GM18868 (cell line): ENCODE data around the gene LBHD1.
"Not testable (repeated sequence)": the region's sequence is repeated elsewhere in the genome, so short reads cannot be mapped to it uniquely, and the experiment has no call there.

Experiments
- ATAC-seq: cut with Tn5 transposase; IDR thresholded peaks from one replicate; pipeline ENCODE4 v1.9.1; 2021; ENCODE audit warnings: mild to moderate bottlenecking, moderate library complexity; ENCODE audit not compliant: unreplicated experiment

LBHD1 gene

DNA sequence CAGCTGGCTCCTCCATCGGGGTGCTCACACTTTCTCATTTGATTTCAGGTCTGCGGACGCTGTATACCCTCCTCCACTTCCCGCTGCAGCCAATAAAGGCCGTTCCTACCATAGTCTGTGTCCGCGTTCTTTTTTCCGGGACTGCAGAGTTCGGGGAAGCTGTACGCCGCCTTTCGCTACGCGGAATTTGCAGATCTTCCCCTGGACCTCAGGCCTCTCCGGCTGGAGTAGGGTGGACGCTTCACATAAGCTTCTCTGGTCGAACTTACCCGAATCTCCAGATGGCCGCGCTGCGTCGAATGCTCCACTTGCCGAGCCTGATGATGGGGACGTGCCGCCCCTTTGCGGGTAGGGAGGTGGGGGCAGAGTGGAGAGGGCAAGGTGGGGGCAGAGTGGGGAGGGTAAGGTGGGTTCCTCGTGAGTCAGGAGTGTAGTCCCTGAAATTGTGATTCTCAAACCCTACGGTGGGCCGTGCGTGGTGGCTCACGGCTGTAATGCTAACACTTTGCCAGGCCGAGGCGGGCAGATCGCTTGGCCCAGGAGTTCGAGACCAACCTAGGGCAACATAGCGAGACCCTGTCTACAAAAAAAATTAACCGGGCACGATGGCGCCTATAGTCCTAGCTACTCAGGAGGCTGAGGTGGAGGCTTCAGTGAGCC is 6.3 kb downstream of the LBHD1 start:
- peak; percentile 4 for ATAC-seq

DNA sequence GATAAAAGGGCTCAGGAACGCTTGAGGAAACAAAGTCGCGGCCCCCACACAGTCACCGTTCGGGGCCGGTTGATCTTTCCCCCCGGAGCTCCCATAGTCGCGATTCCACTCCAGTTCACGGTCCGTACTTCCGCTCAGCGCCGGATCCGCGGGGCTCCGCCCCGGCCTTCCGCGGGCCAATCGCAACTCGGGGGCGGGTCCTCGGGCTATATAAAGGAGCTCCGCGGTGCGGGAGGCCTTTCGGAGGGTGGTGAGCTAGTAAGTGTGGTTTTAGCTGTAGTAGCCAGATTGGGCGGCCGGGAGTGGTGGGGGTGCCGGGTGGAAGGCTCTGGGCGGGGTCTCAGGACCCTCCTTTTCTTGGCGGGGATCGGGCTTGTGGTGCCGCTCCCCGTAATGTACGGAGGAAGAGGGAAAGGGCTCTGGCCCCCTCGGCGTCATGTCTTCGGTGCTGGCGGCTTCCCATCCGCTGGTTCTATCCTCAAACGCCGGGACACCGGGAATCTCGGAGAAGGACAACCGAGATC is 6.9 kb downstream of the LBHD1 start, which contains the start of the genes C11orf98 and CSKMT:
Gene C11orf98 (minus strand): TSS at position 136 of the 524 bp plus-strand sequence. CDS start 41 bp downstream, at position 95.
Gene CSKMT (plus strand): TSS at position 238 of the 524 bp plus-strand sequence. CDS start 568 bp downstream, outside the sequence.
- peak; percentile 81 for ATAC-seq

DNA sequence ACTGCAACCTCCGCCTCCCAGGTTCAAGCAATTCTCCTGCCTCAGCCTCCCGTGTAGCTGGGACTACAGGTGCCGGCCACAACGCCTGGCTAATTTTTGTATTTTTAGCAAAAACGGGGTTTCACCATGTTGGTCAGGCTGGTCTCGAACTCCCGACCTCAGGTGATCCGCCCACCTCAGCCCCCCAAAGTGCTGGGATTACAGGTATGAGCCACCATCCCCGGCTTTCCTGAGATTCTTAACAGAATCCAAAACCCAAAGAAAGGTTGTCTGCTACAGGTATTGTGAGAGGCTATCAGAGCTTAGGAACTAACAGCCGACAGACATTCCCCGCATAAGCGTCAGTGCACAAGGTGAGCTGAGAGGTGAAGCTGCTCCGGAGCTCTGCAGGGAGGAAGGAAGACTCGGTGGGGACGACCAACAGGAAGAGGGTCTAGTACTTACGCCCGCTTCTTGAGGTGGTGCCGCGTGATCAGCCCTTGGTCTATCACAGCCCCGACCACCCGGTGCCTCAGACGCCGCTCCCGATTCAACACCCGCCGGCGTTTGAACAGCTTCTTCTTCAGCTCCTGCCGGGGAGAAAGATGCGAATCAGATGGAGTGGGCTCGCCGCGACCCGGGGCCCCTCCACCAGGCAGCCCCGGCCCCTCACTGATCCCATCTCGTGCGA is 7.5 kb downstream of the LBHD1 start:
- ATAC-seq, result peak; percentile 27

DNA sequence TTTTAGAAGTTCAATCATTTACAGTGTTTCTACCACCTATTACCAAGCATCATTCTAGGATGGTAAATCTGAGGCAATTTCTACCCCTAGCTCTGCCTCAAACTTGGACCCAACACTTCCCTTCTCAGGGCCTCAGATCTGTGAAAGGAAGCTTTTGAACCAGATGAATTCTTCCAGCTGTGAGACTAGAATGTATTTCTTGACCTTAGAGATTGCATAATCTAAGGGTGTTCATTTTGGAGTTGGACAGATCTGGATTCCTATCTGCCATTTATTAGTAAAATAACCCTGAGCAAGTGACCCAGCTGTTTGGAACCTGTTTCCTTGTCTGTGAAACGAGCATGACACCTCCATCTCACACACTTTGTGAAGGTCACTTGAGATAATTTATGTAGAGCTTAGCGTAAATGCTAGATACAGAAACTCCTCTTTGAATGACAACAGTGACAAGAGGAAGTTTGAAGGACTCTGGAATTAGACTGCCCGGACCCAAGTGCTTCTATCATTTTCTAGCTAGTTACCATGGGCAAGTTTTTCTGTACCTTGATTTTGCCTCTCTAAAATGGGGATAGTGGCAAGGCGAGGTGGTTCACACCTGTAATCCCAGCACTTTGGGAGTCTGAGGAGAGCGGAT is 15.2 kb downstream of the LBHD1 start:
- no peak for ATAC-seq

DNA sequence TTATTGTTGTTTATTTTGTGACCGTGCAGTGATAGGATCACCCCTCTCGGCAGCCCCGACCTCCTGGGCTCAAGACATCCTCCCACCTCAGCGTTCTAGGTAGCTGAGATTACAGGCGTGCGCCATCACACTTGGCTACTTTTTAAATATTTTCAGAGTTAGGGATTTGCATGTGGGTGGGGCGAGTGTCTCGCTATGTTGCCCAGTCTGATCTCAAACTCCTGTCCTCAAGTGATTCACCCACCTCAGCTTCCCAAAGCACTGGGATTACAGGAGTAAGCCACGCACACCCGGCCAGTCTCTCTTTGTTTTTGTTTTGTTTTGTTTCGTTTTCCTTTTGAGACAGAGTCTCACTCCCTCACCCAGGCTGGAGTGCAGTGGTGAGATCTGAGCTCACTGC is 17.8 kb downstream of the LBHD1 start:
- ATAC-seq, result no peak

DNA sequence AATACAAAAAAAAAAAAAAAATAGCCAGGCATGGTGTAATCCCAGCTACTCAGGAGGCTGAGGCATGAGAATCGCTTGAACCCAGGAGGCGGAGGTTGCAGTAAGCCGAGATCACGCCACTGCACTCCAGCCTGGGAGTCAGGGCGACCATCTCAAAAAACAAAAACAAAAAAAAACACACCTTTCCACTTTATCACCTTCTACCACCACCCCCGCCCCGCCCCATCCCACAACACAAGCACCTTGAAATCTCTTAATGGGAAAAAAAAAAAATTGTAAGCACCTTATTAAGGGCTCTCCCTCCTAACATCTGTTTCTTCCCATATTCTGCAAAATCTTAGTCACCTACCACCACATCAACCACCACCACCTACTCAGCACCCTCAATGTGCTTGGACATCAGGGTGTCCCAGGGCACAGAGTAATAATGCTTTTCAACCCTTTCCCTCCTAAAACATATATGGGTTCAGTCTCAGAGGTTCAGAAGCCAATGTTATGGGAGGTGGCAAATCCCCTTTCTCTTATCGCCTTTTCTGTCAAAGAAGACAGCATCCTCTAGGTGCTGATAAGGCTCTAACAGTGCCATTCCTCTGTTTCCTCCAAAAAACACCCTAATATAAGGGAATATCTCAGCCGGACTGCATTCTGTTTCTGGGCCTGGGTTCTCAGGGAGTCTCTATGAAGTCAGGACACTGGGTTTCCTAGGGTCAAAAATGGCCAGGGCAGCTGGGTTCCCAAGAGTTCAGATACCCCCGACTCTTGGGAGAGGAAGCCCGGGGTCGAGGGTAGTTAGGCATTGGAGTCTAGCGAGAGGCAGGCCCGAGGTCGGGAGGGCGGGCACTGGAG is 19.7 kb downstream of the LBHD1 start:
- ATAC-seq, result no peak

DNA sequence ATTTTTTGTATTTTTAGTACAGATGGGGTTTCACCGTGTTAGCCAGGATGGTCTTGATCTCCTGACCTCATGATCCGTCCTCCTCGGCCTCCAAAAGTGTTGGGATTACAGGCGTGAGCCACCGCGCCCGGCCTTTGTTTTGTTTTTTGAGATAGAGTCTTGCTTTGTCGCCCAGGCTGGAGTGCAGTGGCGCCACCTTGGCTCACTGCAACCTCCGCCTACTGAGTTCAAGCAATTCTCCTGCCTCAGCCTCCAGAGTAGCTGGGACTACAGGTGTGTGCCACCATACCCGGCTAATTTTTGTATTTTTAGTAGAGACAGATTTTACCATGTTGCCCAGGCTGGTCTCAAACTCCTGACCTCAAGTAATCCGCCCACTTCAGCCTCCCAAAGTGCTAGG is 21.8 kb downstream of the LBHD1 start:
- not testable (repeated sequence) for ATAC-seq

DNA sequence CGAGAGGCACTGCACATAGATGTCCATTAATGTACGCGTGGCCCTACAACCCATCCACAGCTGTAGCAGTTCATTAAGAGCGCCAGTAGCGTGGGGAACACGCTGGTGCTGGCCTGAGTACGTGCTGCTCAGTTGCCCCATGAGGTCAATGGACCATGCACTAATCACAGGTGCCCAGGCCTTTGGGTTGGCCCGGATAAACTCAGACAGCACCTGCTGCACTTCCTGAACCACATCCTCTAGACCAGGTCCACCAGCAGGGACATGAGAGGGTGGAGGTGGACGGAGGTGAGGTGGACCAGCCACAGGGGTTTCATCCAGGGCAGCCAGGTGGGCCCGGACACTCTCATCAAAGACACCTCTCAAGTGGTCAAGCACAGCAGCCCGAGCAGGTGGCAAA is 22.6 kb downstream of the LBHD1 start:
- no peak for ATAC-seq

DNA sequence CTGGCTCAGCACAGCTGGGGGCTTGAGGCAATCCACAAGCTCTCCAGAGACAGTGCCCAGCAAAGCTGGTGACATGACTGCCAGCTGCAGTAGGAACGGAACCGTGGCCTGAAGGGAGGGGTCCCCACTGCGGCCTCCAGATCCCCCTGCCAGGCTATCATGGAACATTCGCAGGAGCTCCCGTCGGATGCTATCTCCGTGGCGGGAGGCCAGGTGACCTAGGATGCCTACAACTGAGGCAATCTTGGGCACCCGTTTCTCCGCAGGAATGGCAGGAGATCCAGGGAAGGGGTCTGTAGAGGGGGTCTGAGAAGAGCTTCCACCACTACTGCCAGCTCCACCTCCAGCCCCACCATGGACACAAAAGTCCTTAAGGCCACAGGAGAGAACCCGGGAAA is 23.1 kb downstream of the LBHD1 start:
- no peak for ATAC-seq

DNA sequence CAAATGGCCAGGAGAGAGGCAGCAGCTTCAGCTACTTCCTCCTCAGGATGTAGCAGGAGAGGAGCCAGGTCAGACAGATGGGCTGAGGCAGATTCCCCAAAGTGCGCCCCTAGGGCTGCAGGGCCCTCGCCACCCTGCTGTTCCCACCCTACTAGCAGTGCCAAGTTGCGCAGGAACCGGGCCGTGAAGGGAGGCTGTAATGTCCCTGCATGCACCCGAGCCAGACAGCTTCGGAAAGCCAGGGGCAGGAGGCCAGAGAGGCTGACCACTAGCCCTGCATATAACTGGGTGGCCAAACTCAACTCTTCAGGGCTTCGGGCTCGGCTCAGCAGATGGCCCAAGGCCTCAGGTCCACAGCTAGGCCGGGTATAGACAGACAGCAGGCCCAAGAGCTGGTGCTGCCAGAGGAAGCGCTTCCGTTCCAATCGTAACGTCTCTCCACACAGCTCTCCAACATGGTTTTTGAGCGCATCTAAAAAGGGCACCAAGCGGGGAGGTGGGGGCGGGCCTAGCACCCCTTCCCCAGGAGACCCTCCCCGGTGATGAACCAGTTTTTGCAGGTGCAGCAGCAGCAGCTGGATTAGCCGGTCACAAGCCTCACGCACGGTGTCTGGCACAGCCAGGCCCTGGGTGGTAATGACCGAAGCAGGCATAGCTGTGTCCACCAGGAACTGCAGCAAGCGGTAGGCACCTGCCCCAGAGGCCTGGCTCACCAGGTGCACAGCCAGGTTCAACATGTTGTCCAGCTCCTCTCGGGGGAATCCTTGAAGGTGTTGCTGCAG is 23.7 kb downstream of the LBHD1 start:
- no peak for ATAC-seq

DNA sequence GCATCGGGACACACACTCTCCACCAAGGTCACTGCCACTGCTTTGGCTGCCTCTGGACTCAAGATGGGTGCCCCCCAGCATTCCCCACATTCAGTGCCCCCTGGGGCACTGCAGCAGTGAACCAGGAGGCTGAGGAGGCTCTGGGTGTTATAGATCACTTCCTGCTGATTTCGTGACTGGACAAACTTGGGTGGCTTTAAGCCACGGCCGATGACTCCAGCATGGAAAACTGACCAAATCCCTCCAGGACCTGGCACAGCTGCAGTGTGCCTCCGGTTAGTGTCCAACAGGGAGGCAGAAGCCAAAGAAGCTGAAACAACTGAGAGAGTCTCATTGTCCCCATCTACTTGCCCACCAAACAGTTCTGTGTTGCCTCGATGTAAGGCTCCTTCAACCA is 24.5 kb downstream of the LBHD1 start:
- ATAC-seq, result no peak

DNA sequence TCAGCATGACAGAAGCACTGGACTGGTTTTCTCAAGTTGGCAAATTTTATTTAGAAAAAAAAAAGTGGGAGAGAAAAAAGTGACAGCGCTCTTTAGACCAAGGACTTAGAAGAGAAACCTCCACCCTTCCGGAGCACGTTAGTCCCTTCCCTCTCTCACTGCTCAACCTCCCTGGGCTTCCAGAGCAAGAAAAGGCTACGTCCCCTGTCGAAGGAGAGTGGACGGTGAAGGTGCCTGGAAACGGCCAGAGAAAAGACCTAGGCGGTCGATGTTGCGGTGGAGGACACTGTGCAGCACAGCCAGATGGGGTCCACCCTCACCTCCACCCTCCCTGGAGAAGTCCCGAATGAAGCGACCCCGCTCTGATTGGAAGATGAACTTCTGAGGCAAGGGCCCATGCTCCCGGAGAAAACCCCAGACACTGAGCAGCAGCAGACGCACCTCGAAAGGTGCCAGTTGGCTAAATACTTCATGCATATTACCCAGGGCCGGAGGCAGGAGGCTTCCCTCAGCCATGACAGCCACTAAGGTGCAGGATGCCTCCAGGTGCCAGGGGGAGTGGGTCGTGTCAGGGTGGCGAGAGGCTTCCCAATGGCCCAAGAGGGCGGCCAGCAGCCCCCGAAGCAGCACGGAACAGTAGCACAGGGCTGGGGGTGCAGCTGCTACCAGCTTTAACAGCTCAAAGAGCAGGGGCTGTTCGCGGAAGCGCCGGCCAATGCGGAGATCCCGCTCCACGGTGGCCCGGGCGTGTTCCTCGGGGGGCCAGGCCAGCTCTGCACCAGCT is 25.1 kb downstream of the LBHD1 start:
- ATAC-seq, result no peak

DNA sequence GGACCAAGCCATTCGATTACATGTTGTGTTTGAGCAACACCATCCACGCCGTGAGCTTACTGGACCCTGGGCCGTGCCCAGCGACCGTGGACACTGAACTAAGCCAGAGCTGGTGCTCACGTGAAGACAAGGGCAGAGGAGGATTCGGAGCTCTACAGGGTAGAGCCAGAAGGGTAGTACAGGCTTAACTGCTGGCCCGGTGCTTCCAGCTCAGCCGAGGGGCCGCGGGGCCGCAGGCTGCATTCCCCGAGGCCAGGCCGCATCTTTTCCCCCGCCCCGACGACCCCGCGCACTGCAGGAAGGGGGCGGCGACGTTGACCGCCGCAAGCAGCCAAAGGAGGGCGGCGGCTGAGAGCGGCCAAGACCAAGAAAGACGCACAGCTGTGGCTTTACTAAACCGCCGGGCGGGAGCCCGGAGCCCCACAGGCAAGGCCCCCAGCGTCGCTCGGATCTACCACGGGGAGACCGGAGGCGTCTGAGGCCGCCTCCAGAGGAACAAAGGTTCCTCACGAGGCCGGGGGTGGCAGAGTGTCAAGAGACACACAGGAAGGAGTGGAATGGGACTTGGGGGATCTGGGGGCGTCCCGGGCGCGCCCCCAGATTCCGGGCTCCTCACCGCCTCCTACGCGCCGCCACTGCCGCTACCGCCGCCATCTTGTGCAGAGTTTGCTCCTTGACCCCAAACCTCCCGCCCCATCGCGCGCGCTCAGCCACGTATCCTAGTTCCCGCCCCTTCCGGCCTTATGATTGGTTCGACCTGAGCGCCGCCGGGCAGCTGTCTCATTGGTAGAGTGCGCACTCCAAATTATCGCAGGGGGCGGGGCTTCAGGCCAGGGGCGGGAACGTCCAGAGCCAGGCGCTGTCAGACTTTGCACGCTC is 25.9 kb downstream of the LBHD1 start, which contains the start of gene GANAB:
Gene GANAB (minus strand): TSS at position 668 of the 879 bp plus-strand sequence. CDS start 14 bp downstream, at position 654.
- ATAC-seq, result peak; percentile 92

DNA sequence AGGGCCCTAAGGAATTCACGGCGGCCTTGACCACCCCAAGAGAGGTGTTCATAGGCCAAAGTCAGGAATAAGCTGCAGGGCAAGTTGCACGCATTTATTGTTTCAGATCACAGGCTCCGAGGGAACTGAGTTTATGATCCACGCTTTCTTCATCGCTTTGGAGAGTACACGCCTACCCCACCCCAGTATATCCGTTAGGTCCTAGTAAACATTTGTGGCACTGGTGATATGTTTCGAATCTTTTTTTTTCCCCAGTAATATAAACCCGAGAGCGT is 26.5 kb downstream of the LBHD1 start:
- ATAC-seq, result no peak

DNA sequence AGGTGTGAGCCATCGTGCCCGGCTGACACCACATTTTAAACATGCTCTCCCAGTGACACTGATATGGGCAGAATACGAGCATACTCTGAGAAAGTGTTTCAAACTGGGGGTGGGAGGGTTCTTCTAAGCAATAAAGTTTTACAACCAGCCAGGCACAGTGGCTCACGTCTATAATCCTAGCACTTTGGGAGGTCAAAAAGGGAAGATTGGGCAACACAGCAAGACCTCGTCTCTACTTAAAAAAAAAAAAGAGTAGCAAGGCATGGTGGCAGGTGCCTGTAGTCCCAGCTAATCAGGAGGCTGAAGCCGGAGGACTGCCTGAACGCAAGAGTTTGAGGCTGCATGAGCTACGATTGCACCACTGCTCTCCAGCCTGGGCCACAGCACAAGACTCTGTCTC is 27.8 kb downstream of the LBHD1 start:
- no peak for ATAC-seq

DNA sequence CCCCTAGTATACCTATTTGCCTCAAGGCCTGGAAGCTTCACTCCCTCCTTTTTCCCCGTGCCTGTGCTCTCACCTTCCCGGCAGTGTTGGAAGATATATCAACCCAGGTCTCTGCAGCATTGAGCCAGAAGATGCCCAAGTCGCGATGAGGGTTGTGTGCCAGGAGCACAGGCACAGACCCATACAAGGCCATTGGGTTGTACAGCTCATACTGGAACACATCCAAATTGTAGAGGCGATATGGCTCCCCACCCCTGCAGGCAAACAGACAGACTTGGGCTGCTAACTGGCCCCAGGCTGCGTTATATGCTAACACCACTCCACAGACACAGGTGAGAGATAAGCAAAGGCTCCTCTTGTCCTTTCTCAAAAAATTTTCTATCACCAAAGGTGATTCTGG is 39.6 kb downstream of the LBHD1 start:
- no peak for ATAC-seq

DNA sequence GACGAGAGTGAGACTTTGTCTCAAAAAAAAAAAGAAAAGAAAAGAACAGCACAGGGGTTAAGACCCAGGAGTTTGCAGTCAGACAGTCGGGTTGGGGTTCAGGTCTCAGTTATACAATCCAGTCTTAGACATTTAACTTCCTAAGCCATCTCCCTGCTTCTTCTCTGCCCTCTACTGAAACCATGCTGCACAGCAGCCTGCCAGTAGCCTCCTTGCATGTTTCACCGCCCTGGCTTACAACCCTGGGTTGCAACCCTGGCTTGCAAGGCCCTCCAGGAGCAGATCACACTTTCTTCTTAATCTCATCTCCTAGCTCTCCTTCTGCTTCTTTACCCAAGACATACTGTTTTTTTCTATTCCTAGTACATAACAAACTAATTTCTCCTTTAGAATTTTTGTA is 44.4 kb downstream of the LBHD1 start:
- ATAC-seq, result no peak

DNA sequence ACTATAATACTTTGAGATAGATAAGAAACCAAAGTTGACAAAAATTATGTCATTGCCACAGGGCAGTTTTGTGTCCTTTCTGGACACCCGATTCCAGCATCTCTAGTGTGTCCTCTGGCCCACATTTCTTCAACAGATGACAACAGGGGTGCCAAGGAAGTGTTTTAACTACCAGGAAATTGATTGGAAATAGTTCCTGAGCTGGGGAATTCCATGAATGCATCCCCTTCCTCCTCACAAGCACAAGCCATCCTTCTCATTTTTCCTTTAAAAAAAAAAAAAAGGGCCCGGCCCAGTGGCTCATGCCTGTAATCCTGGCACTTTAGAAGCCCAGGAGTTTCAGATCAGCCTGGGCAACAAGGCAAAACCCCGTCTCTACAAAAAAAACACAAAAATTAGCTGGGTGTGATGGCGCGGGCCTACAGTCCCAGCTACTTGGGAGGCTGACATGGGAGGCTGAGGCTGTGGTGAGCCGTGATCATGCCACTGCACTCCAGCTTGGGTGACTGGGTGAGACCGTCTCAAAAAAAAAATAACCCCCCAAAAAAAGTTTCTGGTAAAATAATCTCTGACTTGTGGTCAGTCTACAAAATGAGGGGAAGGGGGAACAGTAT is 49.5 kb downstream of the LBHD1 start:
- no peak for ATAC-seq
